Activated T-cell treated with anti-CD3 and anti-CD28 coated beads, Interleukin-2, amount 50 U/mL, for 72 hours (primary cell): Measurements from ENCODE around the gene NT5C2. TPM values are rescaled to one million over a fixed set of nuclear protein-coding genes. Genes with fewer than 3 reads are reported as not detected.
A peak's percentile ranks its signal among the peaks of the same experiment; 100 is the strongest.

Experiments used
- ATAC-seq, 2 donors: fragments of 150-1000 bp; cut with Tn5 transposase; replicated peaks in 1 of 2; 2 replicates each; pipeline ENCODE4 v1.10.0; 2021; ENCODE audit warnings: moderate library complexity in 2 of 2, mild to moderate bottlenecking in 1 of 2
- DNase-seq, 2 donors: peaks; one replicate each; pipeline ENCODE4 v3.0.0; 2021 to 2022; ENCODE audit warnings: mixed read lengths in 1 of 2
- H3K27ac Mint-ChIP-seq: one replicate; pipeline ENCODE4 v1.8.0; 2022; ENCODE audit warnings: mild to moderate bottlenecking, moderate library complexity, mixed read lengths
- H3K27me3 Mint-ChIP-seq: one replicate; pipeline ENCODE4 v1.8.0; 2022; ENCODE audit warnings: low read depth, mixed read lengths
- H3K36me3 Mint-ChIP-seq, 2 donors: one replicate each; pipeline ENCODE4 v1.8.0; 2022; ENCODE audit warnings: mixed read lengths in 2 of 2, mild to moderate bottlenecking in 1 of 2; ENCODE audit not compliant: insufficient read depth in 2 of 2
- H3K4me1 Mint-ChIP-seq: one replicate; pipeline ENCODE4 v1.8.0; 2022; ENCODE audit warnings: low read depth, mixed read lengths
- H3K4me3 Mint-ChIP-seq, 2 donors: one replicate each; pipeline ENCODE4 v1.8.0; 2022; ENCODE audit warnings: mild to moderate bottlenecking in 2 of 2, mixed read lengths in 2 of 2, moderate library complexity in 2 of 2
- H3K9me3 Mint-ChIP-seq, 2 donors: one replicate each; pipeline ENCODE4 v1.8.0; 2022; ENCODE audit warnings: mixed read lengths in 2 of 2
- total RNA-seq, 2 donors: library from RNA; stranded (reverse); gene quantifications; one replicate each; pipeline ENCODE4 v1.2.3, GENCODE V29; 2022

Gene NT5C2
- total RNA-seq, 2 donors from 2014 or later, result 99.6 to 102 TPM

GRCh38 chr10:103123282-103124024, 69.6 kb downstream of the NT5C2 start:
- Mint-ChIP-seq H3K4me1 (peaks cover 18% of the 10 kb centered on the region), H3K9me3 (no peaks in the 10 kb centered on the region), H3K27me3 (no peaks in the 10 kb centered on the region), H3K36me3 (peaks cover 1 to 5% of the 10 kb centered on the region in 2 donors), H3K4me3 (no peak overlapping the region), H3K27ac (no peak overlapping the region)
- DNase-seq (no peak), ATAC-seq (no peak)

DNA sequence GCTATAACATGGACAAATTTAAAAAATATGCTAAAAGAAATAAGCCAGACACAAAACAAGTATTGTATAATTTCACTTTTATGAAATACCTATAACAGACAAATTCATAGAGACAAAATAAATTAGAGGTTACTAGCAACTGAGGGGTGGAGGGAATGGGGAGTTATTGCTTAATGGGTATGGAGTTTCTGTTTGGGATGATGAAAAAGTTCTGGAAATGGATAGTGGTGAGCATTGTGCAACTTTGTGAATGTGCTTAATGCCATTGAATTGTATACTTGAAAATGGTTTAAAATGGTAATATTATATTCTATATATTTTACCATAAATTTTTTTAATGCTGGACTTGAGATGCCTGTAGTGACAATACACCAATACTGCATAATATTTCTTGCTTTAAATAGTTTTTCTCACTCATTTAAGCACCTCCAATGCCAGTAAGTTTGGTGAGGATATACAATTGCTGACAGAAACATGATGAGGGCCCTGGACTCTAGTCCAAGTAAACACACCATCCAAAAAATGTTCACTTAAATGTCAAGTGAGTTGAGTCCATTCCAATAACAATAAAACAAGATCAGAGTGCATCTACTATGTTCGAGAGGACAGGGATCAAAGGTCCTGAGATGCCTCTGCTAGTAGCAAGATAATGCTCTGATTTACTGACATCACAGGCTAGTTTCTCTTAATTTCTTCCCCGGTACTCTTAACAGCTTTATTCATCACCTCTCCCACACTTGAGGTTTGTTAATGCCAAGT, 71.9 kb downstream of the NT5C2 start:
- Mint-ChIP-seq H3K4me1 (peaks cover 20% of the 10 kb centered on the region), H3K27ac (no peak overlapping the region), H3K36me3 (peaks cover 0 to 2% of the 10 kb centered on the region in 2 donors), H3K27me3 (no peaks in the 10 kb centered on the region), H3K4me3 (no peak overlapping the region), H3K9me3 (no peaks in the 10 kb centered on the region)
- ATAC-seq (no peak), DNase-seq (no peak)

GRCh38 chr10:103120546-103120945, 72.5 kb downstream of the NT5C2 start:
- Mint-ChIP-seq H3K4me3 (no peak overlapping the region), H3K4me1 (peaks cover 13% of the 10 kb centered on the region), H3K27ac (no peak overlapping the region), H3K27me3 (no peaks in the 10 kb centered on the region), H3K9me3 (no peaks in the 10 kb centered on the region), H3K36me3 (no peaks in the 10 kb centered on the region)
- ATAC-seq (no peak), DNase-seq (no peak)

DNA sequence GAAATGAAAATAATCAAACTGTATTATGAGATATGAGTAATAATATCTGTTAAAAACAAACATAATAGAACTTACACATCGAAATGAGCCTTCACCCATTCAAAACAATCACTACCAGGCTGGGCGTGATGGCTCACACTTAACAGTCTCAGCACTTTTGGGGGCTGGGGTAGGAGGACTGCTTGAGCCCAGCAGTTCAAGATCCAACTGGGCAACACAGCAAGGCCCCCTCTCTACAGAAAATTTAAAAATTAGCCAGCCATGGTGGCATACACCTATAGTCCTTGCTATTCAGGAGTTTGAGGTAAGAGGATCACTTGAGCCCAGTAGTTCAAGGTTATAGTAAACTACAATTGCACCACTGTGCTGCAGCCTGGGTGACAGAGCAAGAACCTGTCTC, 75.8 kb downstream of the NT5C2 start:
- DNase-seq (no peak), ATAC-seq (no peak)
- no peak overlapping the region for H3K4me3 Mint-ChIP-seq
- H3K27ac Mint-ChIP-seq, result no peak overlapping the region
- no peaks in the 10 kb centered on the region for H3K36me3 Mint-ChIP-seq
- no peaks in the 10 kb centered on the region for H3K27me3 Mint-ChIP-seq
- no peaks in the 10 kb centered on the region for H3K9me3 Mint-ChIP-seq
- peaks cover 15% of the 10 kb centered on the region for H3K4me1 Mint-ChIP-seq

GRCh38 chr10:103114876-103115275, 78.2 kb downstream of the NT5C2 start:
- Mint-ChIP-seq H3K4me1 (peaks cover 34% of the 10 kb centered on the region), H3K27me3 (no peaks in the 10 kb centered on the region), H3K4me3 (no peak overlapping the region), H3K36me3 (no peaks in the 10 kb centered on the region), H3K9me3 (no peaks in the 10 kb centered on the region), H3K27ac (no peak overlapping the region)
- ATAC-seq (no peak), DNase-seq (no peak)

DNA sequence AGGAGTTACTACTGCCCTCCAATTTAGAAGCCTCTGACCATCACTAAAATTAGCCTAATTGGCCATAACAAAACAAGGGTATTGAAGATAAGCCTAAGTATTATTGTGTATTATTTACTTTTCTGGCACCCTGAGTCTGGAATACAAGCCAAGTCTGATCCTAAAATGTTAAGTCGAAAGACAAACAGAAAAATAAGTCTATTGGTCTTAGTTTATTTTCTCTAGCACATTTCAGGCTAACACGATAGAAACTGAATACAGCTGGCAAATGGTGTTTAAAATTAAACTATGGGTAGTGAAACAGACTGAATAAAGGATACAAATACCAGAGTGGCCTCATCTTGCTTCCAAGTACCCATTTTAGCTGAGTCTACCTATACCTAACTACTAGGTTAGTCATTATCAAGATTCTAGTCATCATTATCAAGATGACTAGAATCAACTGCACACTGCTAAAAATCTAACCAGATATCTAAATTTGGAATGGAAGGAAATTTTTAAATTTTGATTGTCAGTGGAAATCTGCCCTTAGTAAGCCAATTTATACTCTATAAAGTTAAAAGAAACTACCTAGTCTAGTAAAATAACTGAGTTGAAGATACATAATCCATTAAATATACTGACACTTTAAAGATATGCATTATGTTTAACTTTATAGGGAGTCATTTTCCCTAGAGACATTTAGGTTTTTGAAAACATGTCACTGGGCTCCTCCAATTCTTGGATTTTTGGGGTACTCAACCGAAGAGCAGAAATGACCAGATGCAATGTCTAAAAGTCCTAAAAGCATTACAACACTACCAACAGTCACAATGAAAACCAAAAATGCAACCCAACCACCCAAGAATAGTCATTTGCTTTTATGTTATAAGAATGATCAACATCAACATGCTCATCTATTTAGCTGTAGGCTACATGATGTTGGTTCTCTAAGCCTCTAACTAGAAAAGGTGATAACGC, 80.9 kb downstream of the NT5C2 start:
- ATAC-seq, result peak; percentile 98

DNA sequence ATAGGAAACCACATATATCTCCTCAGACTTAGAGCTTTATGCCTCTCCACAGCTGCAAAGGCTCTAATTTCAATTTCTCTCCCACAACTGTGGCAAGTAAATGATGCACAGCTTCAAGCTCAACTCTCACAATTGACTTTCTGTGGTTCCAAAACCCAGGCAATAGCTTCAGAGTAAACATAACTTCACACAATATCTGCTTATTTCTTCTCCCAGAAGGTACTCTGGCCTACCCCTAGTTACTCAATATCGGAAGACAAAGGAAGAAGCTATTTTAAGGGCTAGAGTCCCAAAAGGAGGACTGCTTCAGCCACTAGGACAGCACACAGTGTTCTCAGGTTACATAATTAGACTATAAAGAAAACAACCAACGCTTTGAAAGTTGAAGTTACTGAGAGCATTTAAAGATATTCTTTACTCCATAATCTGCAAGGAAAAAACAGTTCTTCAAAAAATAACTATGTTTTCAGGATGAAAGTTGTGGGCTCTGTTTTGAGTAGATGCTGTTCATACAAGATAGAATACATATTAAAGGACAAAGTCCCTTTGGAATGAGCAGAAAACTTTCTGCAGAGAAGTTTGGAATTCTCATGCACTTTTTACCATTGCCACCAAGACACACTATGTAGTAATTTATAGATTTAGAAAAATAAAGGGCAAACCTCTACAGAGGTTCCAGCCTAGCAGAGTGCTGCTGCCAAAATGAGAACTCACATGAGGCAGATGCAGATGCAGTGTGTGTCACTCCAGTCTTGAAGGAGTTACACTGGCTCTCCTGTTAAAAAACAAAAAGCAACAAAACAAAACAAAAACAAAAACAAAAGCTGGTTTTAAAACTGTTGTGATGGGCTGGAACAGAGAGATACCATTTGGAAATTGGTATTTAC, 81.8 kb downstream of the NT5C2 start:
- ATAC-seq (no peak), DNase-seq (no peak)
- Mint-ChIP-seq H3K27me3 (no peaks in the 10 kb centered on the region), H3K36me3 (no peaks in the 10 kb centered on the region), H3K4me3 (peak overlapping the region; percentile 35 to 58), H3K4me1 (peaks cover 33% of the 10 kb centered on the region), H3K9me3 (no peaks in the 10 kb centered on the region), H3K27ac (peak overlapping the region; percentile 89)

More for the DNA sequence above, 80.9 kb downstream of the NT5C2 start:
- H3K4me1 Mint-ChIP-seq, result peaks cover 40% of the 10 kb centered on the region
- H3K36me3 Mint-ChIP-seq, result no peaks in the 10 kb centered on the region
- peak overlapping the region; percentile 89 for H3K27ac Mint-ChIP-seq
- peak overlapping the region; percentile 35 to 58 for H3K4me3 Mint-ChIP-seq
- H3K27me3 Mint-ChIP-seq, result no peaks in the 10 kb centered on the region
- peak in 1 of 2 donors; percentile 12 for DNase-seq
- no peaks in the 10 kb centered on the region for H3K9me3 Mint-ChIP-seq

GRCh38 chr10:103110407-103110806, 82.7 kb downstream of the NT5C2 start:
- DNase-seq (no peak), ATAC-seq (no peak)
- Mint-ChIP-seq H3K36me3 (no peaks in the 10 kb centered on the region), H3K4me1 (peaks cover 33% of the 10 kb centered on the region), H3K27me3 (no peaks in the 10 kb centered on the region), H3K4me3 (no peak overlapping the region), H3K27ac (no peak overlapping the region), H3K9me3 (no peaks in the 10 kb centered on the region)

- no peak overlapping the region for H3K27ac Mint-ChIP-seq
- peaks cover 33% of the 10 kb centered on the region for H3K4me1 Mint-ChIP-seq
- no peaks in the 10 kb centered on the region for H3K36me3 Mint-ChIP-seq
- ATAC-seq (no peak), DNase-seq (no peak)
- no peak overlapping the region for H3K4me3 Mint-ChIP-seq
- H3K27me3 Mint-ChIP-seq, result no peaks in the 10 kb centered on the region
- no peaks in the 10 kb centered on the region for H3K9me3 Mint-ChIP-seq
Observed at GRCh38 chr10:103109821-103110220, 83.3 kb downstream of the NT5C2 start.

GRCh38 chr10:103106539-103106938, 86.5 kb downstream of the NT5C2 start:
- H3K27me3 Mint-ChIP-seq, result no peaks in the 10 kb centered on the region

DNA sequence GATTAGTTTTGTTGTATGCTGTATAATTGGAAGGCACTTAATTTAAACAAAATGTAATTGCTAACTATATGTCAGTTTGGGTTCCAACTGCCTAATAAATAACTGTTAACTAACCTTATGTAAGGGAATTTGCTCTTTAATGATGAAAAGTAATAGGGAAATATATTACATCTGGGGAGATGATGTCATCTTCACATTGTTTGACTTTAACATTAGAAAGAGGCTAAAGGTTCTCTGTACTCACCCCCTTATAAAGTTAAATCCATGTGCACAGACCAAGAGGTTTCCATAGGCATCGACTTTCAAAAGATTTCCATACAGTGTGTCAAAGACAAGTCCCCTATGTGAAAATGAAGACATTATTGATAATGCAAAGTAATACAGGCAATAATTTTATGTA, 87.6 kb downstream of the NT5C2 start:
- ATAC-seq (no peak), DNase-seq (no peak)
- Mint-ChIP-seq H3K4me3 (no peak overlapping the region), H3K36me3 (peaks cover 0 to 1% of the 10 kb centered on the region in 2 donors), H3K27me3 (no peaks in the 10 kb centered on the region), H3K9me3 (no peaks in the 10 kb centered on the region), H3K4me1 (peaks cover 7% of the 10 kb centered on the region), H3K27ac (no peak overlapping the region)

More at GRCh38 chr10:103106539-103106938, 86.5 kb downstream of the NT5C2 start:
- peaks cover 0 to 1% of the 10 kb centered on the region in 2 donors for H3K36me3 Mint-ChIP-seq
- peaks cover 18% of the 10 kb centered on the region for H3K4me1 Mint-ChIP-seq
- H3K27ac Mint-ChIP-seq, result peak overlapping the region; percentile 73
- ATAC-seq, result no peak
- no peaks in the 10 kb centered on the region for H3K9me3 Mint-ChIP-seq
- H3K4me3 Mint-ChIP-seq, result no peak overlapping the region
- DNase-seq, result no peak

- ATAC-seq, result no peak
- Mint-ChIP-seq H3K4me3 (no peak overlapping the region), H3K4me1 (peaks cover 6% of the 10 kb centered on the region), H3K27me3 (no peaks in the 10 kb centered on the region), H3K36me3 (peaks cover 0 to 1% of the 10 kb centered on the region in 2 donors), H3K27ac (peak overlapping the region; percentile 28), H3K9me3 (no peaks in the 10 kb centered on the region)
- no peak for DNase-seq
Observed at GRCh38 chr10:103104721-103105120, 88.4 kb downstream of the NT5C2 start.
